Prostate gland (tissue), 2 donors: ENCODE data around the gene DOCK6.

Experiments used
- POLR2AphosphoS5 ChIP-seq: sonication (generic); formaldehyde crosslinking; IDR thresholded peaks from one replicate; pipeline ENCODE4 v1.6.1; 2017; ENCODE audit warnings: antibody characterized with exemption
- TF ChIP-seq, protein P1 (sequence below), 4 experiments: fragments of 200-600 bp in 2 of 4; fragments of 450-650 bp in 2 of 4; sonication (generic) in 2 of 4; IDR thresholded peaks; 1 replicate in 3 of 4; 2 replicates in 1 of 4; pipeline ENCODE4 v1.5.1; 2016 to 2019; ENCODE audit warnings: antibody characterized with exemption in 4 of 4, mild to moderate bottlenecking in 2 of 4, moderate library complexity in 2 of 4

DNA sequence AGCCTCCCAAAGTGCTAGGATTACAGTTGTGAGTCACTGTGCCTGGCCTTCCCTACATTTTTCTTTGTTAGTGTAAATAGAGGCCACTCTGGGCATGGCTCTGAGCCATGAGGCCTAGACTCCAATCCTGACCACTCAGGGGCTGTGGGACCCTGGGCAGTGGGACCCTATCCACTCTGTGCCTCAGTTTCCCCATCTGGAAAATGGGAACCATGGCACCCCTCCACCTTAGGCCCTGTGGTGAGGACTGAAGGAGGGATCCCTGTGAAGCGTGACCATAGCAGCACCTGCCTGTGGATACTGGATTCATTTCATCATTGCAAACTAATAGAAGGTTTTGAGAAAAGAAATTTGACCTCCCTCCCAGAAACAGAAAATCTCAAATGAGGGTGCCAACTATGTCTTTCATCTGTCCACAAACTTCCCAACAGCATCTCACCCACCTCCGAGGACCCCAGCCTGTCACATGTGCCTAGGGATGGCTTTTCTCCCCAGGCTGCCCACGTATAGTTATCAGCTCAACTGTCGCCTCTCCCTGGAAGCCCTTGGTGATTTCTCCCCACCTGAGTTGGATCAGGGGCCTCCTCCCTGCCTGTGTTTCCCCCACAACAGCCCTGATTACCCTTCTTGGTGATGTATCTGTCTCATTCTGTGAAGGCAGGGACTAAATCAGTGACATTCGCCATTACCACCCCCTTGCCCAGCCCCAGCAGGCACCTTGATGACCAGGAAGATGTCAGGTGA, 17.3 kb downstream of the DOCK6 start:
- TF ChIP-seq, protein P1, sequence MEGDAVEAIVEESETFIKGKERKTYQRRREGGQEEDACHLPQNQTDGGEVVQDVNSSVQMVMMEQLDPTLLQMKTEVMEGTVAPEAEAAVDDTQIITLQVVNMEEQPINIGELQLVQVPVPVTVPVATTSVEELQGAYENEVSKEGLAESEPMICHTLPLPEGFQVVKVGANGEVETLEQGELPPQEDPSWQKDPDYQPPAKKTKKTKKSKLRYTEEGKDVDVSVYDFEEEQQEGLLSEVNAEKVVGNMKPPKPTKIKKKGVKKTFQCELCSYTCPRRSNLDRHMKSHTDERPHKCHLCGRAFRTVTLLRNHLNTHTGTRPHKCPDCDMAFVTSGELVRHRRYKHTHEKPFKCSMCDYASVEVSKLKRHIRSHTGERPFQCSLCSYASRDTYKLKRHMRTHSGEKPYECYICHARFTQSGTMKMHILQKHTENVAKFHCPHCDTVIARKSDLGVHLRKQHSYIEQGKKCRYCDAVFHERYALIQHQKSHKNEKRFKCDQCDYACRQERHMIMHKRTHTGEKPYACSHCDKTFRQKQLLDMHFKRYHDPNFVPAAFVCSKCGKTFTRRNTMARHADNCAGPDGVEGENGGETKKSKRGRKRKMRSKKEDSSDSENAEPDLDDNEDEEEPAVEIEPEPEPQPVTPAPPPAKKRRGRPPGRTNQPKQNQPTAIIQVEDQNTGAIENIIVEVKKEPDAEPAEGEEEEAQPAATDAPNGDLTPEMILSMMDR (IDR thresholded peaks at IDR 0.05) = no peak
- no peak for TF ChIP-seq POLR2AphosphoS5
